NCI-H2107 treated with DMSO at 0.1 percent for 48 hours (cell line): ENCODE measurements around the gene CCDC71.

Experiments used
- DNase-seq: peaks from one replicate; lab custom pipeline; 2025; ENCODE audit not compliant: unreplicated experiment; lab: John Stamatoyannopoulos, UW

CCDC71 gene

DNA sequence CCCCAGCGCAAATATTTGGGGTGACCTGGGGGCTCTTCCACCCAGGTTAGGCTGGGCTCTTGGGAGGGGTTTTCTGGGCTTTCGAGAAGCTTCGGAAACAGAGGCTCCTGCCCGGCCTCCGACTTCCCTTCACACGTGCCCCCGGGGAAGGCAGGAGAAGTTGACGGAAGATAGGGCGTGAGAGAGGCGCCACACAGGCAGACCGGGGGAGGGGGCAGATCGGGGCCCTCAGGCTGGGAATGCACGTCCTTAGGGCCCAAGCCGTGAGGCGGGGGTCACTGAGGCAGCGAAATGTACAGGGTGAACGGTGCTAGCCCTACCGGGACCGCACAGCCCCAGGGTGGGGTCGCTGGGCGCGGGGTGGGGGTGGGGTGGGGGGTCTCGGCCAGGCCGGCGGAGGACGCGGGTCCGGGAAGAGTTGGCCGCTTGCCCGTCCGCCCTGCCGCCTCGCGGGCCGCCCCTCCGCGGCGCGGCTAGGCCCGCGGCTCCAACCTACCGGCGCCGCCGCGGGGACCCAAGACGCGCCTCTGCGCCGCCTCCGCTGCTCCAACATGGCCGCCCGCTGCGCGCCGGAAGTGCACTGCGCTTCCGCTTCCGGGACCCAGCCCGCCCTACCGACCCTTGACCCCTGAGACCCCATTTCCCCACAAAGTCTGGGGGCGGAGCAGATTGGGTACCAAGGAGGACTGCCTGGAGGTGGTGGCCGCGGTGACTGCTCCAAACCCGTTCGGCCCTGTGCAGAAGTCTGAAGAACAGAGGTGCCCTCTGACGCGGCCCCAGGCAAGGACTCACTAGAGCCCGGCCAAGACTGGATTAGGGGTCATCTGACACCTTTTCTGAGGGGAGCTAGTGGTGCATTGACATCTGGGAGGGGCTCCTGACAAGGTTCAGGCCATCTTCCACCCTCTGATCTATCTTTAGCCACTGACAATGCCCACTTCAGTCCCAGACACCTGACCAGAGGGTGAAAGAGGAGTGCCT, at the start of gene CCDC71:
CCDC71 (minus strand) TSS at position 561 of the 981 bp plus-strand sequence. CDS start 2,123 bp downstream, outside the sequence.
- DNase-seq, result peak; percentile 21

DNA sequence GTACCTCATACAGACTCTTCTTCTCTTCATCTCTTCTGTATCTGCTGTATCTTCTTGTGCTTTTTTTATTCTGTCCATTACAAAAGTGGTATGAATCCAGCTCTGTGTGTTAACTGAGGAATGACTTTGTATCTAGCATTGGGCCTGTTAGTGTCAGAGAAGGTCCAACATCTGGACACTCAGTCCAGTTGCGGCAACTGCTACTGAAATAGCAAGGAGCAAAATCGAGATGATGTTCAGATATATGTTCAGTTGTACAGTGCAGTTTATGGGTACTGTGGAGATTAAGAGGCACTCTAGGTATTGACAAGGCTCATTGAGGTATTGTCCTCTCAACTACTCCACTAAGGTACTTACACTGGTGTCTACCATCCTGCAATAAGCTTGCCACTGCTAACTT, 47.9 kb upstream of the CCDC71 start:
- DNase-seq, result no peak

DNA sequence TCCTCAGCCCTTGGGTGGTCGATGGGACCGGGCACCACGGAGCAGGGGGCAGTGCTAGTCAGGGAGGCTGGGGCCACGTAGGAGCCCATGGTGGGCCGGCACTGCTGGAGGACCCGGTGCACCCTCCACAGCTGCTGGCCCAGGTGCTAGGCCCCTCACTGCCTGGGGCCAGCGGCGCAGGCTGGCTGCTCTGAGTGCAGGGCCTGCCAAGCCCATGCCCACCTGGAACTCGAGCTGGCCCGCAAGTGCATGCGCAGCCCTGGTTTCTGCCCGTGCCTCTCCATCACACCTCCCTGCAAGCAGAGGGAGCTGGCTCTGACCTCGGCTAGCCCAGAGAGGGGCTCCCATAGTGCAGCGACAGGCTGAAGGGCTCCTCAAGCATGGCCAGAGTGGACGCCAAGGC, 47.4 kb upstream of the CCDC71 start:
- DNase-seq, result no peak

DNA sequence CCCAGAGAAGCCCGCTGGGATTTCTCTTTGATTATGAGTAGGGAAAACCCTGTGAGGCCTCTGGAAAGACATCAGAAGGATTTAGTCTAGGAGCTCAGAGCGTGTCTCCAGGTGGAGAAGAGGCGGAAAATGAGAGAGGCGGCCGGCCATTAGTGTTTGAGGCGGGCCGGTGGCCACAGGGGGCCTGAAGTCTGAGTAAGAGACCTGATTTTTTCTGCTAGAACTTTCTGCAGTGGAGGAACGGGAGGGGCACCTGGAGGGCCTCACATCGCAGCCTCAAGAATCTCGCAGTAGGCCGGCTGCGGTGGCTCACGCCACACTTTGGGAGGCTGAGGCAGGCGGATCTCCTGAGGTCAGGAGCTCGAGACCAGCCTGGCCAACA, 33.8 kb upstream of the CCDC71 start:
- no peak for DNase-seq

DNA sequence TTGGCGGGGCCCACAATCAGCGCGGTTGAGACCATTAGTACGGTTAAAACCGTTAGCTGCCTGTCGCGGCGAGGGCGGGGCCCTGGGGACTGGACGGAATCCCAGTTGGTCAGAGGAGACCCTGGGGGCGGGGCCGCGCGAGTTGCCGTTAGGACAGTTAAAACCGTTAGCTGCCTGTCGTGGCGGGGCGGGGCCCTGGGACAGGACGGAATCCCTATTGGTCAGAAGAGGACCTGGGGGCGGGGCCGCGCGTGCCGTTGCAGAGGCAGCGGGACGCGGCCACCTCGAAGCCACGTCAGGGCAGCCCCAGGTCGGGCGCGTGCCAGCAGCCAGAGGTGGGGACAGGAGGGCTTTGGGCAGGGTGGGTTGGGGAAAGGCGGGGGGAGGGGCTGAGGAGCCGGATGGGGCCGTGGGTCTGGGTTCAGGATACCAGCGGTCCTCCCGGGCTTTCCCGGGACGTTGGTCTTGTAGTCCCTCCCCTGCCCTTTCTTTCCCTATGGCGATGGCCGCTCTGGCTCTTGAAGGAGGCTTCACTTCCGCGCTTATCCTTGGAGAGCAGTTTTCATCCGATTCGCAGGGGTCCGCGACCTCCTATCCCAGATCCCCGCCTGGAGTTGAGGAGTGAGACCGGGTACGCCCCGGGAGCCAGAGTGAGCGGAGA, 33.2 kb upstream of the CCDC71 start:
- DNase-seq, result no peak

DNA sequence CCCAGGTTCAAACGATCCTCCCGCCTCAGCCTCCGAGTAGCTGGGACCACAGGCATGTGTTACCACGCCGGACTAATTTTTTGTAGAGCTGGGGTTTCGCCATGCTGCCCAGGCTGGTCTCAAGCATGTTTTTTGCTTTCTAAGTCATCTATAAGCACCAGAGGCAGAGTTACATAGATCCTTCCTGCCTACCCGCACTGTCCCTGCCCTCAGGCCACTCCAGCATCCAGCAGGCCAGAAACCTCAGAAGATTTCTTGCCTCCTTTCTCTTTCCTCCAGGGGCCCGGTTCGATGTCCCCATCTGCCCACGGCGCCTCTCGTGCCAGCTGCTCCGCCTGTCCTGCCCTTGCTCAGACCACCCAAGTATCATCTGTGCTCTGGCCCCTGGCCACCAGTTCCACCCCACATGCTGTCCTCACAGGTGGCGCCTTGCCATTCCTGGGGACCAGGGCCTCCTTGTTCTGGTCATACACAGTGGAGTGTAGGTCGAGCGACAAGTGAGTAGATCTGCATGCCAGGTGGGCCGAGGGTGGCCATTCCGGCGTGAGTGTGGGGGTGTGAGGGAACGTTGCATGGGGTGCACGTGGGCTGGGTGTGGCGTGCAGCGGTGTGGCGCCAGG, 32.6 kb upstream of the CCDC71 start:
- DNase-seq, result no peak

DNA sequence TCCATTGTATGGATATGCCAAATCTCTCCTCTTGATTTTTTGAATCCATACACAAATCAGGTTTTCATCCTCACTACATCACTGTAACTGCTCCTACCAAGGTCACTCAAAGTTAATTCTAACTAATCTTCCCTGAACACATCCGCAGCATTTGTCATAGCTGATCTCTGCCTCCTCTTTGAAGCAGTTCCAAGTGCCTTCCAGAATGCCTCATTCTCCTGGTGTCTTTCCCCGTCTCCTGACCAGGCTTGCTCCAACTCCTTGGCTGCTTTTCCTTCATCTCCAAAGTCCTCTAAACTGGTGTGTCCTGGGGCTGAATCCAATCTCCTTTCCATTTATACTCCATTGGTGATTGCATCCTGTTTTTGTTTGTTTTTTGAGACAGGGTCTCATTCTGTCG, 32.0 kb upstream of the CCDC71 start:
- DNase-seq, result no peak

DNA sequence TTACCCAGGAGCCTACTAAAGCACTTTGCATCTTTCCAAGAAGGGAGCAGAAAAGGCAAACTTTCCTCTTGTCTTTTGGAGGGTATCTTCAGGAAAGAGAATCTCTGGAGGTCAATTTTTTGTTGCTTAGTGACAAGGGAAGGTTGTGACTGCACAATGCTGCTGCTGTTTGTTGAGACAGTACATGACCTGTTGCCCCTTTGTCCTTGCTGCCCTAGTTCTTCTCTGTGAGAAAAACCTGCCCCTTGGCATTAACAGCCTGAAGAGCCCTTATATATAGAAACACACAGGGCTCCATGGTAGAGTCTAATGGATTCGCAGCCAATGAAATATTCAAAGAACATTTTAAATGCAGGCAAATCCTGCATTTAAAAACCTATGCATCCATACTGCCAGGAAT, 25.6 kb upstream of the CCDC71 start:
- no peak for DNase-seq

DNA sequence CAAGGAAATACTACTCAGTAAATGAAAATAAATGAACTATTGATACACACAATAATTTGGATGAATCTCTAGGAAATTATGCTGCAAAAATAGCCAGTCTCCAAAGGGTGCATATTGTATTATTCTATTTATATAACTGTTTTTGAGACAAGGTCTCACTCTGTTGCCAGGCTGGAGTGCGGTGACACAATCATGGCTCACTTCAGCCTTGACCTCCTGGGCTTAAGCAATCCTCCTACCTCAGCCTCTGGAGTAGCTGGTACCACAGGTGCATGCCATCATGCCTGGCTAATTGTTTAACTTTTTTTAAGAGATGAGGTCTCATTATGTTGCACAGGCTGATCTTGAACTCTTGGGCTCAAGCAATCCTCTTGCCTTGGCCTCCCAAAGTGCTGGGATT, 17.7 kb upstream of the CCDC71 start:
- DNase-seq, result no peak

DNA sequence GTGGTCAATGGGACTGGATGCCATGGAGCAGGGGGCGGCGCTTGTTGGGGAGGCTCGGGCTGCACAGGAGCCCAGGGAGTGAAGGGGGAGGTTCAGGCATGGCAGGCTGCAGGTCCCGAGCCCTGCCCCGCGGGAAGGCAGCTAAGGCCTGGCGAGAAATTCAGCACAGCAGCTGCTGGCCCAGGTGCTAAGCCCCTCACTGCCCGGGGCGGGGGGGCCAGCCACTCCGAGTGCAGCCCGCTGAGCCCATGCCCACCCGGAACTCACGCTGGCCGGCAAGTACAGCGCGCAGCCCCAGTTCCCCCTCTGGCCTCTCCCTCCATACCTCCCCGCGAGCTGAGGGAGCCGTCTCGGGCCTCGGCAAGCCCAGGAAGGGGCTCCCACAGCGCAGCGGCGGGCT, 16.6 kb upstream of the CCDC71 start:
- no peak for DNase-seq

DNA sequence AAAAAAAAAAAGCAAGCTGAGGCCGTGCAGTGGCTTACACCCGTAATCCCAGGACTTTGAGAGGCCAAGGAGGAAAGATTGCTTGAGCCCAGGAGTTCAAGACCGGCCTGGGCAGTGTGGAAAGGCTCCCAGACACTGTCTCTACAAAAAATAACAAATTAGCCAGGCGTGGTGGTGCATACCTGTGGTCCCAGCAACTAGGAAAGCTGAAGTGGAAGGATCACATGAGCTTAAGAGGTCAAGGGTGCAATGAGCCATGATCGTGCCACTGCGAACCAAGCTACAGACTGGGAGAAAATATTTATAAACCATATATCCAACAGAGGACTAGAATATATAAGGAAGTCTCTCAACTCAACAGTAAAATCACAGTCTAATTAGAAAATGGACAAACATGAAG, 15.2 kb upstream of the CCDC71 start:
- DNase-seq, result no peak

DNA sequence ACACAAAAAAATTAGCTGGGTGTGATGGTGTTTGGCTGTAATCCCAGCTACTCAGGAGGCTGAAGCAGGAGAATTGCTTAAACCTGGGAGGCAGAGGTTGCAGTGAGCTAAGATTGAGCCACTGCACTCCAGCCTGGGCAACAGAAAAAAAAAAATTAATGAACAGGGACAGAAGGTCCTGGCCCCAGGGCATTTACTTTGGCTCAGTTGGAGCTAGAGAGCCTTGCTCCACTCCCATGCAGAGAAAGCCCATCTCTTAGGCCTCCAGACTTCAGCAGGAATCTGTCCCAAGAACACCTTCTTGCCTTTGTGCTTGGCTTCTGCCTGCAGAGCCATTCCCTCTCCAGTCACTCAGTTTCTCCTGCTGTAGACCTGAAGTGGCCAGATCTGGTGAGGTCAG, 14.0 kb upstream of the CCDC71 start:
- no peak for DNase-seq

DNA sequence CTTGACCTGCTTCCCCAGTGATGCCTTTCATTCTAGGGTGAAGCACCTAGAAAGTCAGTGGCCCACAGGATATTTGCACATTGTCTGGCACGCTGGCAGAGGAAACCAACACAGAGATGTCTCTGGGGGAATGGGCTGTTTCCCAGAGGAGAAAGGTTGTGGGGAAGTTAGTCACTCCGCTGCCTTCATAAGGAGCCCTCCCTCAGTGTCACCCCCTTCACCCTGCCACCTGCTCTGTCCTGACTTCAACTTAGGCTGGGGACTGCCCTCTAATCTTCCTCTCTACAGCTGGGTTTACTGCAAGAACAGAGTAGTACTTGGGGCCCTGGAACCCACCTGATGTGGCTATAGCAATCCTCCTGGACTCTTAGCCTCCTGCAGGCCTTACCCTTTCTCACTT, 10.9 kb upstream of the CCDC71 start:
- DNase-seq, result no peak

DNA sequence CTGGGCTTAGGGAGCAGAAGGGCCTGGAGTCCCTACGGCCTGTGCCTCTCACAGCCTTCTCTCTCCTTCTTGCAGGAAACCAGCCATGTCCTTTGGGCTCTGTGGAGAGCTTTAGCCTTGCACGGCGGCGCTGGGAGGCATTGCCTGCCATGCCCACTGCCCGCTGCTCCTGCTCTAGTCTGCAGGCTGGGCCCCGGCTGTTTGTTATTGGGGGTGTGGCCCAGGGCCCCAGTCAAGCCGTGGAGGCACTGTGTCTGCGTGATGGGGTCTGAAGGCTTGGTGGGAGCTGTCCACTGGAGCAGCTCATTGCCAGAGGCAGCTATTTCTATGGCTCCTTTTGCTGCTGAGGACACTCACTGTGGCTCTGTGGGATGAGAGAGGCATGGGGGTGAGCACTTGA, 9.4 kb upstream of the CCDC71 start:
- no peak for DNase-seq

DNA sequence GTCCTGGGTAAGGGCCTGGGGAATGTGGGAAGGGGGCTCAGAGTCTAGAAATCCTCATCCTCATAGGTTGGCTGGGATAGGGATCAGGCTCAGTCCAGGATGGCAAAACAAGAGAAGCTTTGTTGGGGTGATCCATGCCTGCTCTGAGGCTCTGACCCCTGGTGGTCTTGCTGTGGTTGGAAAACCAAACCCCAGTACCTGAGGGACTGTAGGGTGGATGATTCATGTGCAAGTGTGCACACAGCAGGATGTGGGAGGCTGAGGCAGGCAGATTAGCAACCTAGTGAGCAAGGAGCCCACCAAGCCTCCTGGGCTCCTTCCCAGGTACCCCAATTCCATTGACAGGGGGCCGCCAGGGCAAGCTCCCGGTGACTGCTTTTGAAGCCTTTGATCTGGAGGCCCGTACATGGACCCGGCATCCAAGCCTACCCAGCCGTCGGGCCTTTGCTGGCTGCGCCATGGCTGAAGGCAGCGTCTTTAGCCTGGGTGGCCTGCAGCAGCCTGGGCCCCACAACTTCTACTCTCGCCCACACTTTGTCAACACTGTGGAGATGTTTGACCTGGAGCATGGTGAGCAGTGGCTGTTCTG, 8.4 kb upstream of the CCDC71 start:
- DNase-seq, result no peak

DNA sequence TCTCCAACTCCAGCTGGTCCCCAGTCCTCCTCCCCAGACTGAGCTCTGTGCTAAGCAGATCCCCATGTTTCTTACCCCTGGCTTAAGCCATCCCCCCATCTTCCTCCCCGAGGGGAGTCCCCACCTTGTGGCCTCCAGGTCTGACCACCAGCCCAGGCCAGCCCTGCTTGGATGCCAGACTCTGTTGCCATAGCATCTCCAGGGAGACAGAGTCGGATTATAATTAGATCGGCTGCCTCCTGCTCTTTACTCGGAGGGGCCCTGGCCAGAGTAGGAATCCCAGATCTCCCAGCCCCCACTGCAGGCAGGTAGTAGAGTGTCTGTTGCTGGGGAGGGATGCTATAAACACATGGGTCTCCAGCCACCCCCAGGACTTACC, 7.7 kb upstream of the CCDC71 start:
- no peak for DNase-seq

DNA sequence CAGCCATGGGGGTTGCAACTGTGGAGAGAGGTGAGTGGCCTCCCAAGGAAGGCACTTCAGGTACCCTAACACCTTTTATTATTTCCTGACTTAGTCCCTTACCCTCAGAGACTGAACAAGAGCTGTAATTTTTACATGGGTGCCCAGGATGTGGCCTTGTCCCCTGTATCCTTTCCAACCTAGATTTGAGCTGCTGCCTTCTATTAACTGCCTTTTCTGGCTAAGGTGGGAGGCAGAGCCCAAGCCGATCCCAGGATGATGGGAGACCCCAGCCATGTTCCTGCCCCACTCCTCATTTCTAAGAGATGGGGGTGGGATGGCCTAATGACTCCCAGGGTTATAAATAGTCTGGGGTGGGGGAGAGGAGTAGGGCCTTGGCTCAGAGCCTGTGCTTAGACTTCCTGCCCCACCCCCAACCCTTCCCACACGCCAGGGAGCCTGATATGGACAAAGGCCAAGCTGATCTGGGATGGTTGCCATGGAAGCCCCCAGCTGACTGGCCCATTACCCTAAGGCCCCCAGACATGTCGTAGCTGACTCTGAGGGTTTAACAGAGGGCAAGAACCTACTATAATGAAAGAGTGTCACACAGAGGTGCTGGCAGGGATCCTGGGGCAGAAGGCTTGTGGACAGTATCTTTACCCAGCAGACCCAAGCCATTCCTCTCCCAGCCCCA, 7.1 kb upstream of the CCDC71 start:
- DNase-seq, result no peak

DNA sequence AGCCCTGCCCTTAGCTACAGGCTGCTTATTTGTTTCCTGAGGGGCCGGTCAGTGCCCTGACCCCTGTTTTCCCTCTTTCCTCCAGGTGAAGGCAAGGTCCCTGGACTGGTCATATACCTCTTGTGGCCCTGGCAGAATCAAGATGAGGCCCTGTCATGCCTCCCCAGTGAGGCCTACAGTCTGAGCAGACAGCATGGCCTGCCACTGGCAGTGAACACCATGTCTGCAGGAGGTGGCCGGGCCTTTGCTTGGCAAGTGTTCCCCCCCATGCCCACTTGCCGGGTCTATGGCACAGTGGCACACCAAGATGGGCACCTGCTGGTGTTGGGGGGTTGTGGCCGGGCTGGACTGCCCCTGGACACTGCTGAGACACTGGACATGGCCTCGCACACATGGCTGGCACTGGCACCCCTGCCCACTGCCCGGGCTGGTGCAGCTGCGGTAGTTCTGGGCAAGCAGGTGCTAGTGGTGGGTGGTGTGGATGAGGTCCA, 6.5 kb upstream of the CCDC71 start:
- DNase-seq, result no peak

DNA sequence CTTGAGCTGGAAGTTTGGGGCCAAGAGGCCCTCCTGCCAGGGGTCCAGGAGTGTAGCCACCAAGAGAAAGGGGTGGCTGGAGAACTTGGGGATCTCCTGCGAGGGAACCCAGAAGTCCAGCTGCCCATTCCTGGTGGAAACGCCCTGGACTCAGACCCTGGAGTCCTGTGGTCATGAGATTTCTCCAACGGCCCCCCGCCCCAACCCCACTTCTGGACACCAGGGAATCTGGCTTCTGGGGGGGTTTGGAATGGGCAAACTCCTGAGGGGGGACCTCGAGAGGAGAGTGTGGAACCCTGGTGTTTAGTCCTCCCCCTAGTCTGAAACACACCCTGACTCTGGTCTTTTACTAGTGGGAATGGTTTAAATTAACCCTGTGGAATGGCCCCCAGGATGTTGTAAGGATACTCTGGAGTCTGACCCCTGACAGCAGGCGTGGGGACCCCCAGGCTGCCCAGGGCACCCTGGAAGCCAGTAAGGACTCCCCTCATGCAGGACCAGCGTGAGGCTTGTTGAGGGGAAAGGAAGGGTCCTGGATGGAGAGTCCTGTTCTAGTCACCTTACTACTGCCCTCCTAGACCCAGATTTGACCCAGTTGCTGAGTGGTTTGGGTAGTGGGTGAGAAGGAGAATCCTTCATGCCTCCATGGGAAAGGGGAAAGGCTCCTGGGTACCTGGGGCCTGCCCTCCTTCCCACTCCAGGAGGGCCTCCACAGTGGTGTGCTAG, 5.8 kb upstream of the CCDC71 start:
- DNase-seq, result no peak

DNA sequence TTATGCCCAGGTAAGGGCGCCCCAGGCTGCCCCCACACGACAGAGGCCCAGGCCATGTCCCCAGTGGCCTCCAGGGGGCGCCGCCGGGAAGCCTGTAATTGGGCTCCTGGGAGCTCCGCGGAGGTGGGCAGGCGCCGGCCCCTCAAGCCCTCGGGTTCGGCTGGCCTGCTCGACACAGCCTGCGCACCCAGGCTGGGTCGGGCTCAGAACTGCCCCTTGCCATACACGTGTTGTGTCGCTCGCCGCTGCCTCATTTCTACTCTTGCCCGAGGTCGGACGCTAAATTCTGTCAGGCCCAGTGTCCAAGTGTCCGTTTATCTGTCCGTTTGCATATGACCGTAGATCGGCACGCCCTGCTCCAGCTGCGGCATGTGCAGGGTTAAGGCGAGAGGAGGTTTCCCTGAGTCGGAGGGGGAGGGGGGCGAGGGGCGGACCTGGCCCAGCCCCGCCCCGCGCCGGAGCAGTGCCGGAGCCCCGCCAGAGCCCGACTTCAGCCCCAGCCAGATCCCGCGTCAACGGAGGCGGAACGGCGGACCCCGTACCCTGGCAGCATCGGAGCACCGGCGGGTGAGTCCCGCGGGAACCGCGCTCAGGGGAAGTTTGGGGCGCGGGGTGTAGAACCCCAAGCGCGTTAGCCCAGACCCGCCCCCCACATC, 5.1 kb upstream of the CCDC71 start, which contains the start of gene KLHDC8B:
KLHDC8B (plus strand) TSS at position 480 of the 656 bp plus-strand sequence. CDS start 1,172 bp downstream, outside the sequence.
- no peak for DNase-seq
